Neural progenitor cell (in vitro differentiated cells): ENCODE data around the gene NEDD9. TPM values are rescaled to one million over a fixed set of nuclear protein-coding genes. Genes with fewer than 3 reads are reported as not detected.

Experiments used
- DNase-seq: peaks from one replicate; pipeline ENCODE4 v3.0.0-alpha.2; 2016; ENCODE audit warnings: low spot score
- H2AFZ ChIP-seq: fragments of 200-600 bp; sonication (generic); replicated peaks from 2 replicates; pipeline ENCODE4 v1.6.1; 2016; ENCODE audit warnings: antibody characterized with exemption
- H3F3A ChIP-seq: fragments of 200-600 bp; sonication (generic); 2 replicates; pipeline ENCODE4 v1.6.1; 2016; ENCODE audit warnings: antibody characterized with exemption, low read depth
- H3K27ac ChIP-seq: fragments of 200-600 bp; sonication (generic); 2 replicates; pipeline ENCODE4 v1.5.1; 2016; ENCODE audit warnings: mild to moderate bottlenecking
- H3K27me3 ChIP-seq: fragments of 200-600 bp; sonication (generic); 2 replicates; pipeline ENCODE4 v1.6.1; 2016; ENCODE audit warnings: mild to moderate bottlenecking, moderate library complexity
- H3K36me3 ChIP-seq: fragments of 200-600 bp; sonication (generic); 2 replicates; pipeline ENCODE4 v1.5.1; 2016
- H3K4me1 ChIP-seq: fragments of 200-600 bp; sonication (generic); 2 replicates; pipeline ENCODE4 v1.6.1; 2016; ENCODE audit warnings: mixed run types
- H3K4me2 ChIP-seq: fragments of 200-600 bp; sonication (generic); 2 replicates; pipeline ENCODE4 v1.6.1; 2016
- H3K4me3 ChIP-seq: fragments of 200-600 bp; sonication (generic); 2 replicates; pipeline ENCODE4 v1.5.1; 2016
- H3K79me2 ChIP-seq: fragments of 200-600 bp; sonication (generic); 2 replicates; pipeline ENCODE4 v1.6.1; 2016; ENCODE audit warnings: low read depth
- H3K9ac ChIP-seq: fragments of 200-600 bp; sonication (generic); 2 replicates; pipeline ENCODE4 v1.6.1; 2016
- H3K9me3 ChIP-seq: fragments of 200-600 bp; sonication (generic); 2 replicates; pipeline ENCODE4 v1.5.1; 2016; ENCODE audit warnings: low read depth
- H4K20me1 ChIP-seq: fragments of 200-600 bp; sonication (generic); 2 replicates; pipeline ENCODE4 v1.6.1; 2016; ENCODE audit warnings: low read depth
- H3K27ac Mint-ChIP-seq: 3 replicates; pipeline ENCODE4 v1.8.0; 2021; ENCODE audit warnings: mixed read lengths
- H3K27me3 Mint-ChIP-seq: 2 replicates; pipeline ENCODE4 v1.8.0; 2022; ENCODE audit warnings: low read depth, mild to moderate bottlenecking, inconsistent platforms, moderate library complexity, mixed read lengths; ENCODE audit not compliant: insufficient read depth
- H3K36me3 Mint-ChIP-seq: 3 replicates; pipeline ENCODE4 v1.8.0; 2021; ENCODE audit warnings: mixed read lengths
- H3K4me1 Mint-ChIP-seq: 3 replicates; pipeline ENCODE4 v1.8.0; 2021; ENCODE audit warnings: mixed read lengths
- H3K4me3 Mint-ChIP-seq: 3 replicates; pipeline ENCODE4 v1.8.0; 2021; ENCODE audit warnings: mild to moderate bottlenecking, moderate library complexity, mixed read lengths
- H3K9me3 Mint-ChIP-seq: 3 replicates; pipeline ENCODE4 v1.8.0; 2020; ENCODE audit warnings: mixed read lengths
- EZH2 ChIP-seq: fragments of 200-600 bp; sonication (generic); IDR thresholded peaks from 2 replicates; pipeline ENCODE4 v1.6.1; 2017; ENCODE audit warnings: antibody characterized with exemption, mild to moderate bottlenecking, moderate library complexity
- EZH2phosphoT487 ChIP-seq: fragments of 200-600 bp; sonication (generic); IDR thresholded peaks from 2 replicates; pipeline ENCODE4 v1.6.1; 2017; ENCODE audit warnings: antibody characterized with exemption
- total RNA-seq: library from RNA; depleted of rRNA; stranded (reverse); fragments of >200 nt; gene quantifications from 2 replicates; pipeline ENCODE4 v1.2.3, GENCODE V29; 2015; ENCODE audit warnings: low replicate concordance
- TF ChIP-seq, protein P1 (sequence below): fragments of 200-600 bp; sonication (generic); IDR thresholded peaks from 2 replicates; pipeline ENCODE4 v1.5.1; 2017; ENCODE audit warnings: antibody characterized with exemption, mild to moderate bottlenecking

The NEDD9 gene
- total RNA-seq, 1 donor from 2014 or later: 4.9 TPM

DNA sequence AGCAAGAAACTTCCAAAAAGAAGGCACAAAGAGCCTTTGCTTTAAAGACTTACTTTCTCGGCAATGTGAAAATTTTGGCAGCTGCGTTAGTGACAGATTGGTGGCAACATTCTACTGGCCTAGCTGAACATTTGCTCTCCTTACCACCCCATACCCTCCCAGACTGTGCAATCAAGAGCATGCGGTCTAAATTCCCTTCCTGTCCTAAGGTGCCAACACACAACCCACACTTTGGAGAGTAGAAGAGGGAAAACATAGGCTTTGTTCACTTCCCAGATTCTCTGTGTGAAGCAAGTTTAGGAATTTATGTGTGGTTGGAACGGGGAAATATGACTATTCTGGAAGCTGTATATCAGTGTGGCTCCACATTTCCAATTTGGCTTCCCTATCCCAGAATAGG lies 29.8 kb upstream of the NEDD9 start:
- no peak for TF ChIP-seq EZH2
- TF ChIP-seq, protein P1, sequence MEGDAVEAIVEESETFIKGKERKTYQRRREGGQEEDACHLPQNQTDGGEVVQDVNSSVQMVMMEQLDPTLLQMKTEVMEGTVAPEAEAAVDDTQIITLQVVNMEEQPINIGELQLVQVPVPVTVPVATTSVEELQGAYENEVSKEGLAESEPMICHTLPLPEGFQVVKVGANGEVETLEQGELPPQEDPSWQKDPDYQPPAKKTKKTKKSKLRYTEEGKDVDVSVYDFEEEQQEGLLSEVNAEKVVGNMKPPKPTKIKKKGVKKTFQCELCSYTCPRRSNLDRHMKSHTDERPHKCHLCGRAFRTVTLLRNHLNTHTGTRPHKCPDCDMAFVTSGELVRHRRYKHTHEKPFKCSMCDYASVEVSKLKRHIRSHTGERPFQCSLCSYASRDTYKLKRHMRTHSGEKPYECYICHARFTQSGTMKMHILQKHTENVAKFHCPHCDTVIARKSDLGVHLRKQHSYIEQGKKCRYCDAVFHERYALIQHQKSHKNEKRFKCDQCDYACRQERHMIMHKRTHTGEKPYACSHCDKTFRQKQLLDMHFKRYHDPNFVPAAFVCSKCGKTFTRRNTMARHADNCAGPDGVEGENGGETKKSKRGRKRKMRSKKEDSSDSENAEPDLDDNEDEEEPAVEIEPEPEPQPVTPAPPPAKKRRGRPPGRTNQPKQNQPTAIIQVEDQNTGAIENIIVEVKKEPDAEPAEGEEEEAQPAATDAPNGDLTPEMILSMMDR: no peak
- Mint-ChIP-seq H3K27ac (no peak overlapping the region), H3K27me3 (no peaks in the 10 kb centered on the region)

DNA sequence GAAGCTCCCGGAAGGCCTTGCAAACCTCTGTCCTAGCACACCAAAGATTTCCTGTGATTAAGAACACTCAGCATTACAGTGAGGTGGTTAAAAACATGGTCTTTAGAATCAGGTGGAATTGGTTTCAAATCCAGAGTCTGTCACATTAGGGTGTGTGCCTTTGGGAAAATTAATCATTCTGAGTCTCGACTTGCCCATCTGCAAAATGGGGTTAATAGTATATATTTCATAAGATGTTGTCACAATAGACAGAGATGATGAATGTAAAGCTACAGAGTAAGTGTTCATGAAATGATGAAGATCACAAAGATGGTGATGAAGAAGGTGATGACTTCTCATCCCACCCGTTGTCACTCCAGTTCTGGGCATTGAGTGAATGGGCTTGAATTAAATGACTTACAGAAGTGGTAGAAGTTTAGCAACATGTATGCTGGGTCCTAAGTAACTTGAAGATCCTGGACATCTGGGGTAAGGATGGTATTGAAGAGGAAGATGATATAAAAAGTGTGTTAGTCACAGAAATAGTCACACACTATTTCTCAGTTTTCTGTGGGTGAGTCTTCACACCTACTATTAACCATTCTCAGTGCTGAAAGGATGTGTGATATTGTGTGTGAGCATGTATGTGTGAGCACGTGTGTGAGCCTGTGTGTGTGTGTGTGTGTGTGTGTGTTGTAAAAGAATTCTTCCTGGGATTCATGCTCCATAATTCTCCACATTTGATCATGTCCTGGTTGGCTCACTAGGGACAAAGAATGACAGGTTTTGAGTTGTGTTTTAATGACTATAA lies 28.0 kb upstream of the NEDD9 start:
- H3K4me1 Mint-ChIP-seq: peaks cover 18% of the 10 kb centered on the region
- Histone ChIP-seq H3K27me3 (no peaks in the 10 kb centered on the region), H3K27ac (no peak overlapping the region), H4K20me1 (no peaks in the 10 kb centered on the region), H3K9ac (no peak overlapping the region), H3K9me3 (no peaks in the 10 kb centered on the region), H3K79me2 (no peaks in the 10 kb centered on the region), H3K4me2 (no peak overlapping the region), H2AFZ (no peak overlapping the region), H3K4me3 (no peak overlapping the region), H3K4me1 (peaks cover 8% of the 10 kb centered on the region), H3F3A (no peaks in the 10 kb centered on the region), H3K36me3 (no peaks in the 10 kb centered on the region)
- no peaks in the 10 kb centered on the region for H3K36me3 Mint-ChIP-seq
- peaks cover 2% of the 10 kb centered on the region for H3K27me3 Mint-ChIP-seq
- H3K4me3 Mint-ChIP-seq: no peak overlapping the region
- DNase-seq: no peak
- no peak for TF ChIP-seq EZH2
- TF ChIP-seq, protein P1: no peak
- TF ChIP-seq EZH2phosphoT487: no peak
- no peaks in the 10 kb centered on the region for H3K9me3 Mint-ChIP-seq
- no peak overlapping the region for H3K27ac Mint-ChIP-seq

More for the DNA sequence above, 29.8 kb upstream of the NEDD9 start:
- Histone ChIP-seq H3K9me3 (no peaks in the 10 kb centered on the region), H2AFZ (peak overlapping the region; percentile 58), H3K9ac (no peak overlapping the region), H3K79me2 (no peaks in the 10 kb centered on the region), H4K20me1 (no peaks in the 10 kb centered on the region), H3F3A (no peaks in the 10 kb centered on the region), H3K4me1 (peaks cover 8% of the 10 kb centered on the region), H3K4me2 (no peak overlapping the region), H3K36me3 (no peaks in the 10 kb centered on the region), H3K27ac (no peak overlapping the region), H3K27me3 (no peaks in the 10 kb centered on the region), H3K4me3 (no peak overlapping the region)
- no peaks in the 10 kb centered on the region for H3K9me3 Mint-ChIP-seq
- H3K36me3 Mint-ChIP-seq: no peaks in the 10 kb centered on the region
- no peak overlapping the region for H3K4me3 Mint-ChIP-seq
- peaks cover 15% of the 10 kb centered on the region for H3K4me1 Mint-ChIP-seq
- DNase-seq: no peak

DNA sequence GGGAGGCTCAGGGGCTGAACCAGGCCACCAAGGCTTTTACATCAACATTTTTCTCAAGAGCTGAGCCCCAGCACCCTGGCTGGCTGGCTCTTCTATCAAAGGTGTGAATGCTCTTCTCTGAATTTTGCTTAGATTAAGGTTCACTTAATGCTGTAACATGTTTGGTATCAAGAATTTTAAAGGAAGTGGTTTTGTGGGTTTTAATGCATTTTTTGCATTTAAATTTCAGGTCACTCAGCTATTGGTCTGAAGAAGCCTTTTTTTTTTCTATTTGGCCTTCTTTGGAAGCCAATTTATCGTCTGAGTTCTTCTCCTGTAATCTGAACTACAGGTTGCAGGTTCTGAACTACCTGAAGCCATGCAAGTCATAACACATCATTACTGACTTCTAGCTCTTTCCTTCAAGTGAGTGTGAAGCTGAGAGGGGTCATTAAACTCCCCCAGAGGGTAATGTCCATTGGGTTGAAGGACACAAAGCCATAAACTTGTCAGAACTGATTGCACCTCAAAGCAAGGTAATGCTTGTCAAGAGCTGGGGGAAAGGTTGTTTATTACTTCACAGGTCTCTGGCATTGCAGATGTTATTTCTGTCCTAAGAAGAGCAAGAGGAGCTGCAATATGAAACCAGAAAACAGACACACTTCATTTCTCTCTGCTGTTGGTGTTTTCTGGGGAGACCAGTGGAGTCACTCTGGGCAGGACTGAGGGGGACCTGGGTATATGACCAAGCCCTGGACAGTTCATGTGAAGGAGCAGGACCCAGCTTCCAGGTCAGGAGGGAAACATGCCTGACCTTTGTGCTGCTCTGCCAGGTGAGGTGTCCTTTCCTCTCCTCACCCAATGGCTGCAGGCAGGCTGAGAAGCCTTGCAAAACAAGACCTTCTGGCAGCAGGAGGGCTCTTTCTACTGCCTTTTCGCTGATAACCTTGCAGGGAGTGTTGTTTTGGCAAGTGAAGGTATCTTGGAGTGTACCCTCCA lies 26.1 kb upstream of the NEDD9 start:
- Mint-ChIP-seq H3K27ac (peak overlapping the region; percentile 70), H3K4me3 (no peak overlapping the region), H3K36me3 (peaks cover 2% of the 10 kb centered on the region), H3K9me3 (no peaks in the 10 kb centered on the region), H3K27me3 (peaks cover 2% of the 10 kb centered on the region), H3K4me1 (peaks cover 23% of the 10 kb centered on the region)
- Histone ChIP-seq H3K79me2 (no peaks in the 10 kb centered on the region), H3K4me3 (no peak overlapping the region), H3K27me3 (no peaks in the 10 kb centered on the region), H2AFZ (no peak overlapping the region), H3K9me3 (no peaks in the 10 kb centered on the region), H3K4me2 (no peak overlapping the region), H3F3A (no peaks in the 10 kb centered on the region), H3K9ac (no peak overlapping the region), H4K20me1 (no peaks in the 10 kb centered on the region), H3K36me3 (no peaks in the 10 kb centered on the region), H3K4me1 (peaks cover 8% of the 10 kb centered on the region), H3K27ac (no peak overlapping the region)
- TF ChIP-seq, protein P1: no peak
- no peak for TF ChIP-seq EZH2
- no peak for TF ChIP-seq EZH2phosphoT487
- no peak for DNase-seq
